Lower lobe of right lung (tissue), 2 donors: ENCODE results near the gene PLEKHA1. TPM values are rescaled to one million over a fixed set of nuclear protein-coding genes. Genes with fewer than 3 reads are reported as not detected.

Experiments
- ATAC-seq, 2 donors: fragments of 200-7000 bp; cut with Tn5 transposase; one replicate each; pipeline ENCODE4 v1.9.1; 2020 to 2022; ENCODE audit warnings: mild to moderate bottlenecking in 2 of 2, moderate library complexity in 2 of 2
- DNase-seq: peaks from one replicate; pipeline ENCODE4 v3.0.0-alpha.2; 2020
- H3K27ac ChIP-seq: fragments of 200-600 bp; one replicate; pipeline ENCODE4 v1.8.0; 2022
- H3K27me3 ChIP-seq: fragments of 200-600 bp; one replicate; pipeline ENCODE4 v1.8.0; 2022; ENCODE audit warnings: low read depth
- H3K36me3 ChIP-seq: fragments of 200-600 bp; one replicate; pipeline ENCODE4 v1.8.0; 2022; ENCODE audit warnings: mild to moderate bottlenecking
- H3K4me1 ChIP-seq: fragments of 200-600 bp; one replicate; pipeline ENCODE4 v1.8.0; 2022
- H3K4me3 ChIP-seq: fragments of 200-600 bp; one replicate; pipeline ENCODE4 v1.8.0; 2022; ENCODE audit warnings: mild to moderate bottlenecking
- H3K9me3 ChIP-seq: fragments of 200-600 bp; one replicate; pipeline ENCODE4 v1.8.0; 2022
- CTCF ChIP-seq: fragments of 200-600 bp; IDR thresholded peaks from one replicate; pipeline ENCODE4 v1.8.0; 2022; ENCODE audit warnings: antibody characterized with exemption, mild to moderate bottlenecking
- intact Hi-C: fragments of 100-400 bp; cut with DNase I; formaldehyde crosslinking; loops from one replicate; pipeline ENCODE4 v1.11.0; 2022
- microRNA-seq: library from miRNA; unstranded; fragments of <30 nt; microRNA quantifications from one replicate; pipeline ENCODE4 v1.2.0, GENCODE V29; 2020; ENCODE audit warnings: borderline number of aligned reads
- total RNA-seq: library from RNA; stranded (reverse); fragmentation: NEBNext Ultra II Directional; extraction: Animal tissue kit (Norgen Biotek cat#: 25700); gene quantifications from one replicate; pipeline ENCODE4 v1.2.1, GENCODE V29; 2021
- donor health status: DM: no; HTN: yes; CAD: no; lungs with severe emphysema.

The PLEKHA1 gene
- total RNA-seq, 1 donor from 2014 or later = 46.1 TPM

- Histone ChIP-seq H3K4me1 (peaks cover 13% of the 10 kb centered on the region), H3K9me3 (no peaks in the 10 kb centered on the region), H3K4me3 (no peak overlapping the region), H3K27me3 (no peaks in the 10 kb centered on the region), H3K36me3 (no peaks in the 10 kb centered on the region), H3K27ac (no peak overlapping the region)
- no peak for DNase-seq
- intact Hi-C loops = no loop called here
- no peak for TF ChIP-seq CTCF
- no peak for ATAC-seq
Measured at GRCh38 chr10:122480146-122480833, 105.8 kb downstream of the PLEKHA1 start.

- Histone ChIP-seq H3K4me1 (peaks cover 13% of the 10 kb centered on the region), H3K27me3 (no peaks in the 10 kb centered on the region), H3K9me3 (no peaks in the 10 kb centered on the region), H3K27ac (no peak overlapping the region), H3K4me3 (no peak overlapping the region), H3K36me3 (no peaks in the 10 kb centered on the region)
- no peak for ATAC-seq
- TF ChIP-seq CTCF = no peak
- intact Hi-C loops = no loop called here
- no peak for DNase-seq
Measured at GRCh38 chr10:122481296-122482056, 107.0 kb downstream of the PLEKHA1 start.

Small RNA genes lying within 50 kb of the gene (microRNA-seq; reads per million reads assigned to microRNA genes)
- not detected for gene MIR3941

Other genes with a start within 250 kb of the PLEKHA1 start
- gene BTBD16, start 103.4 kb upstream of the PLEKHA1 start, total RNA-seq = 0.62 TPM
- not detected for gene ARMS2, start 79.9 kb downstream of the PLEKHA1 start, total RNA-seq
- gene HTRA1, start 86.8 kb downstream of the PLEKHA1 start, total RNA-seq = 45.3 TPM
- 43.1 TPM for gene DMBT1, start 186.0 kb downstream of the PLEKHA1 start, total RNA-seq